Left lung (tissue), 10 donors: ENCODE measurements around the gene CHRND. TPM values are rescaled to one million over a fixed set of nuclear protein-coding genes. Genes with fewer than 3 reads are reported as not detected.

ENCODE experiments used
- ATAC-seq: fragments of 200-7000 bp; cut with Tn5 transposase; one replicate; pipeline ENCODE4 v1.9.1; 2020; ENCODE audit warnings: moderate library complexity
- DNase-seq, 4 donors: peaks; one replicate each; pipeline ENCODE4 v3.0.0-alpha.2; 2013 to 2020
- H3K27ac ChIP-seq, 2 donors: fragments of 200-600 bp; sonication (generic) in 1 of 2; one replicate each; pipeline versions ENCODE4 v1.5.0 to v1.8.0; 2020 to 2021
- H3K27me3 ChIP-seq, 2 donors: fragments of 200-600 bp; sonication (generic) in 1 of 2; one replicate each; pipeline versions ENCODE4 v1.5.0 to v1.8.0; 2020 to 2021
- H3K36me3 ChIP-seq, 2 donors: fragments of 200-600 bp; sonication (generic) in 1 of 2; one replicate each; pipeline versions ENCODE4 v1.5.0 to v1.8.0; 2020 to 2021
- H3K4me1 ChIP-seq, 2 donors: fragments of 200-600 bp; one replicate each; pipeline ENCODE4 v1.8.0; 2021
- H3K4me3 ChIP-seq, 2 donors: fragments of 200-600 bp; sonication (generic) in 1 of 2; one replicate each; pipeline versions ENCODE4 v1.5.0 to v1.8.0; 2020 to 2021; ENCODE audit warnings: mild to moderate bottlenecking in 1 of 2
- H3K9me3 ChIP-seq, 2 donors: fragments of 200-600 bp; sonication (generic) in 1 of 2; one replicate each; pipeline versions ENCODE4 v1.5.0 to v1.8.0; 2020 to 2021
- CTCF ChIP-seq, 2 donors: fragments of 200-600 bp; sonication (generic) in 1 of 2; IDR thresholded peaks; one replicate each; pipeline versions ENCODE4 v1.5.0 to v1.8.0; 2021; ENCODE audit warnings: antibody characterized with exemption in 2 of 2
- intact Hi-C, 2 donors: fragments of 100-400 bp; cut with DNase I; formaldehyde crosslinking; loops; one replicate each; pipeline versions ENCODE4 v1.11.2 to v1.14.2; 2022
- polyA plus RNA-seq, 6 donors: library from polyadenylated mRNA; unstranded; fragments of 120-200 nt; gene quantifications; one replicate each; pipeline ENCODE4 v1.2.1, GENCODE V29; 2013; ENCODE audit not compliant: insufficient read length in 6 of 6
- total RNA-seq, 2 donors: library from RNA; stranded (reverse); fragmentation: NEBNext Ultra II Directional; extraction: Animal tissue kit (Norgen Biotek cat#: 25700); gene quantifications; one replicate each; pipeline ENCODE4 v1.2.1, GENCODE V29; 2021
- donor health status: DM: no; HTN: yes; CAD: no.
- donor health status: DM: no; HTN: no; CAD: no.

Gene CHRND
- total and polyA plus RNA-seq, 8 donors = not detected

GRCh38 chr2:232576995-232577394 is 51.0 kb downstream of the CHRND start:
- Histone ChIP-seq H3K4me1 (peaks cover 0 to 2% of the 10 kb centered on the region in 2 donors), H3K36me3 (peaks cover 0 to 77% of the 10 kb centered on the region in 2 donors), H3K27ac (no peak overlapping the region), H3K4me3 (no peak overlapping the region), H3K9me3 (no peaks in the 10 kb centered on the region), H3K27me3 (no peaks in the 10 kb centered on the region)
- no peak for TF ChIP-seq CTCF (IDR thresholded peaks at IDR 0.05)
- intact Hi-C loops = no loop called here
- ATAC-seq = no peak
- DNase-seq = no peak

- H3K4me3 ChIP-seq = no peak overlapping the region
- H3K27me3 ChIP-seq = no peaks in the 10 kb centered on the region
- H3K27ac ChIP-seq = no peak overlapping the region
- H3K9me3 ChIP-seq = no peaks in the 10 kb centered on the region
- TF ChIP-seq CTCF (IDR thresholded peaks at IDR 0.05) = no peak
- DNase-seq (no peak), ATAC-seq (no peak)
- intact Hi-C loops = no loop called here
- peaks cover 0 to 2% of the 10 kb centered on the region in 2 donors for H3K4me1 ChIP-seq
- H3K36me3 ChIP-seq = peaks cover 0 to 77% of the 10 kb centered on the region in 2 donors
Measured at GRCh38 chr2:232577841-232578240, 51.9 kb downstream of the CHRND start.

- no peak for TF ChIP-seq CTCF (IDR thresholded peaks at IDR 0.05)
- Histone ChIP-seq H3K27ac (no peak overlapping the region), H3K9me3 (no peaks in the 10 kb centered on the region), H3K4me3 (no peak overlapping the region), H3K4me1 (peaks cover 0 to 2% of the 10 kb centered on the region in 2 donors), H3K36me3 (peaks cover 0 to 74% of the 10 kb centered on the region in 2 donors), H3K27me3 (no peaks in the 10 kb centered on the region)
- no peak for DNase-seq
- ATAC-seq = no peak
- intact Hi-C loops = no loop called here
Measured at GRCh38 chr2:232578626-232579025, 52.7 kb downstream of the CHRND start.

- no peak for TF ChIP-seq CTCF (IDR thresholded peaks at IDR 0.05)
- Histone ChIP-seq H3K4me3 (no peak overlapping the region), H3K27ac (no peak overlapping the region), H3K27me3 (no peaks in the 10 kb centered on the region), H3K4me1 (peaks cover 0 to 2% of the 10 kb centered on the region in 2 donors), H3K36me3 (peaks cover 0 to 60% of the 10 kb centered on the region in 2 donors), H3K9me3 (no peaks in the 10 kb centered on the region)
- intact Hi-C loops = no loop called here
- ATAC-seq (no peak), DNase-seq (no peak)
Measured at GRCh38 chr2:232580648-232580981, 54.7 kb downstream of the CHRND start.

GRCh38 chr2:232581725-232582124 is 55.8 kb downstream of the CHRND start:
- Histone ChIP-seq H3K27ac (no peak overlapping the region), H3K36me3 (peaks cover 0 to 55% of the 10 kb centered on the region in 2 donors), H3K9me3 (no peaks in the 10 kb centered on the region), H3K27me3 (no peaks in the 10 kb centered on the region), H3K4me3 (no peak overlapping the region), H3K4me1 (peaks cover 0 to 2% of the 10 kb centered on the region in 2 donors)
- no peak for TF ChIP-seq CTCF (IDR thresholded peaks at IDR 0.05)
- intact Hi-C loops = no loop called here
- DNase-seq (no peak), ATAC-seq (peak; percentile 39)
